Thymus (tissue), 11 donors: ENCODE results near the gene IGF2. TPM values are rescaled to one million over a fixed set of nuclear protein-coding genes. Genes with fewer than 3 reads are reported as not detected.

Source experiments
- DNase-seq, 9 donors: peaks; one replicate each; pipeline ENCODE4 v3.0.0-alpha.2; 2013; ENCODE audit warnings: low spot score in 9 of 9, low read depth in 6 of 9, missing footprints in 1 of 9
- H3K27ac ChIP-seq, 2 donors: one replicate each; pipeline ENCODE4 v1.5.1; 2013; ENCODE audit warnings: control low read depth in 1 of 2, low read depth in 1 of 2, low read length in 1 of 2, mild to moderate bottlenecking in 1 of 2, moderate library complexity in 1 of 2
- H3K27me3 ChIP-seq, 2 donors: one replicate each; pipeline ENCODE4 v1.5.1; 2013; ENCODE audit warnings: low read length in 1 of 2; ENCODE audit not compliant: control insufficient read depth in 2 of 2, insufficient read depth in 1 of 2
- H3K36me3 ChIP-seq, 2 donors: one replicate each; pipeline ENCODE4 v1.5.1; 2013; ENCODE audit warnings: low read length in 1 of 2, mild to moderate bottlenecking in 1 of 2, moderate library complexity in 1 of 2; ENCODE audit not compliant: control insufficient read depth in 2 of 2, insufficient read depth in 2 of 2
- H3K4me1 ChIP-seq, 2 donors: one replicate each; pipeline ENCODE4 v1.5.1; 2013; ENCODE audit warnings: low read length in 2 of 2; ENCODE audit not compliant: control insufficient read depth in 2 of 2, insufficient read depth in 2 of 2
- H3K4me3 ChIP-seq, 2 donors: one replicate each; pipeline ENCODE4 v1.5.1; 2013; ENCODE audit warnings: low read length in 2 of 2, control low read depth in 1 of 2, mild to moderate bottlenecking in 1 of 2
- H3K9me3 ChIP-seq, 2 donors: one replicate each; pipeline ENCODE4 v1.5.1; 2013; ENCODE audit warnings: low read length in 1 of 2, mild to moderate bottlenecking in 1 of 2; ENCODE audit not compliant: control insufficient read depth in 2 of 2, insufficient read depth in 1 of 2
- WGBS: extraction: QIAGEN DNeasy Blood & Tissue Kit; methylation state at CpG from one replicate; pipeline ENCODE4 v1.1.7; 2013; 5-methylcytosine and 5-hydroxymethylcytosine counted together
- polyA plus RNA-seq: library from polyadenylated mRNA; stranded (reverse); fragments of 200-250 nt; gene quantifications from one replicate; pipeline ENCODE4 v1.2.3, GENCODE V29; 2013
- total RNA-seq: library from RNA; stranded (reverse); fragments of 120-200 nt; gene quantifications from one replicate; pipeline ENCODE4 v1.2.4, GENCODE V29; 2013
- donor health status: healthy.

Gene IGF2
- total and polyA plus RNA-seq, 2 donors: 7.2 to 38.2 TPM

- Histone ChIP-seq H3K4me3 (no peak overlapping the region), H3K27ac (no peak overlapping the region), H3K4me1 (no peaks in the 10 kb centered on the region), H3K36me3 (no peaks in the 10 kb centered on the region), H3K9me3 (no peaks in the 10 kb centered on the region), H3K27me3 (peaks cover 0 to 21% of the 10 kb centered on the region in 2 donors)
- WGBS: 98% methylated on average over 7 of the region's 7 CpGs
- no peak for DNase-seq
Measured at GRCh38 chr11:2123628-2123960, 15.6 kb downstream of the IGF2 start.

DNA sequence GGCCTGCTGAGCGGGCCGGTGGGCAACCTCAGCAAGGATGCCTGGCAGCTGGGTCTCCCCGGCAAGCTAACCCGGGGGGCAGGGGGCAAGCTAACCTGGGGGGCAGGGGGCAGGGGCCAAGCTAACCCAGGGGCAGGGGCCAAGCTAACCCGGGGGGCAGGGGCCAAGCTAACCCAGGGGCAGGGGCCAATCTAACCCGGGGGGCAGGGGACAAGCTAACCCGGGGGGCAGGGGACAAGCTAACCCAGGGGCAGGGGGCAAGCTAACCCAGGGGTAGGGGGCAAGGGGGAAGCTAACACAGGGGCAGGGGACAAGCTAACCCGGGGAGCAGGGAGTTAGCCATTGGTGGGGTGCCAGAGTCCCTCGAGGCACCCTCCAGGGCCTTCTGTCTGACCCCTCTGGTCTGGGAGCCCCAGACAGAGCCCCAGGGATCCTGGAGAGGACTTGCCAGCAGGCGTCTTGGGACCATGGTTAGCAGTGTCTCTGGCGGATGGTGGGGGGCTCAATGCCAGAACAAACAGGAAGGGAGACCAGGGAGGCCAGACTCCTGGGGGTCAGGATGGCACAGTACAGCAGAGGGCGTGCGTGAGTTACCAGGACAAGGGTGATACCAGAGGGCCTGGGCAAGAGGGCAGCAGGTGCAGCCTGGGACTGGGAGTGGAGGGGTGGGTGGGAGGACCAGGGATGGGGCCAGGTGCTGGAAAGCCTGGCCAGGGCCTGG, 16.1 kb downstream of the IGF2 start:
- no peaks in the 10 kb centered on the region for H3K36me3 ChIP-seq
- no peak for DNase-seq
- no peak overlapping the region for H3K27ac ChIP-seq
- WGBS: 93% methylated on average over 13 of the region's 13 CpGs
- H3K9me3 ChIP-seq: no peaks in the 10 kb centered on the region
- no peak overlapping the region for H3K4me3 ChIP-seq
- H3K4me1 ChIP-seq: no peaks in the 10 kb centered on the region
- peaks cover 0 to 21% of the 10 kb centered on the region in 2 donors for H3K27me3 ChIP-seq

- DNase-seq: no peak
- peaks cover 0 to 21% of the 10 kb centered on the region in 2 donors for H3K27me3 ChIP-seq
- 79% methylated on average over 19 of the region's 19 CpGs for WGBS
- H3K4me3 ChIP-seq: no peak overlapping the region
- H3K36me3 ChIP-seq: no peaks in the 10 kb centered on the region
- H3K27ac ChIP-seq: no peak overlapping the region
- H3K4me1 ChIP-seq: no peaks in the 10 kb centered on the region
- no peaks in the 10 kb centered on the region for H3K9me3 ChIP-seq
Measured at GRCh38 chr11:2122222-2122906, 16.8 kb downstream of the IGF2 start.

GRCh38 chr11:2121227-2122130, 17.7 kb downstream of the IGF2 start:
- 92% methylated on average over 21 of the region's 21 CpGs for WGBS
- no peak for DNase-seq

DNA sequence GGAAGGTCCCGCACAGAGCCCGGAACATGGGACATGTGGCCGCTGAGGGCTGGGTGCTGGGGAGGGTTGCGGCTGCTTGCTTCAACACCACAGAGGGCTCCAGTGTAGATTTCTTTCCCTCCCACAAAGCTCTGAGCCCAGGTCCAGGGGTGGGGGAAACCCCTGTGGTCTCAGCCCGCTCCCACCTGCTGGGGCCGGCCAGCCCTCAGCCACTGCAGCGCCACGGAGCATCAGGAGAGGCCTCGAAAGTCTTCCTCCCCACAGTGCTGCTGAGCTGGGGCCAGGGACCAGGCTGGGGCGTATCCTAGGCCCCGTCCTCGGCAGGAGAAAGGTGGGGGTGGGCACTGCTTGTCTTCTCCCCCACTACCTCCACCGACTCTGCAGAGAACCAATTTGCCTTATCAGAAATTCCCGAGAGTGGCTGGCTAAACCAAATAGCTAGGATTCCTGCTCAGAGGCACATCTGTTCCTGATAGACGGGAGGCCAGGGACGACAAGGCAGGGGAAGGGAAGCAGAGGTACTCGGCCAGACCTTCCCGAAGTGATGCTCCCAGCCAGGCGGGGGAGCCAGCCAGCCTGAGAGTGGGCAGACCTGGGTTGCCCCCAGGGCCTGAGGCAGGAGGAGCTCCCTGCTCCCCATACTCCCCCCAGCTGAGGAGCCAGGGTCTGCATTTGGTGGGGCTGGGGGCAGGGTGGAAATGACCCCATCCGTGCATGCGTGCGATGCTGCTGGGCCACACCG, 18.7 kb downstream of the IGF2 start:
- Histone ChIP-seq H3K9me3 (peaks cover 0 to 4% of the 10 kb centered on the region in 2 donors), H3K27ac (no peak overlapping the region), H3K4me1 (no peaks in the 10 kb centered on the region), H3K4me3 (no peak overlapping the region), H3K36me3 (no peaks in the 10 kb centered on the region), H3K27me3 (peaks cover 0 to 21% of the 10 kb centered on the region in 2 donors)
- DNase-seq: no peak
- 90% methylated on average over 23 of the region's 23 CpGs for WGBS

More at GRCh38 chr11:2121227-2122130, 17.7 kb downstream of the IGF2 start:
- H3K4me1 ChIP-seq: no peaks in the 10 kb centered on the region
- peaks cover 0 to 21% of the 10 kb centered on the region in 2 donors for H3K27me3 ChIP-seq
- no peak overlapping the region for H3K4me3 ChIP-seq
- no peaks in the 10 kb centered on the region for H3K36me3 ChIP-seq
- H3K9me3 ChIP-seq: peaks cover 0 to 2% of the 10 kb centered on the region in 2 donors
- H3K27ac ChIP-seq: no peak overlapping the region

GRCh38 chr11:2118677-2119076, 20.5 kb downstream of the IGF2 start:
- H3K27me3 ChIP-seq: peaks cover 0 to 21% of the 10 kb centered on the region in 2 donors
- WGBS: 93% methylated on average over 4 of the region's 4 CpGs
- H3K36me3 ChIP-seq: no peaks in the 10 kb centered on the region
- peaks cover 0 to 4% of the 10 kb centered on the region in 2 donors for H3K9me3 ChIP-seq
- H3K27ac ChIP-seq: no peak overlapping the region
- H3K4me1 ChIP-seq: no peaks in the 10 kb centered on the region
- DNase-seq: no peak
- H3K4me3 ChIP-seq: no peak overlapping the region

DNA sequence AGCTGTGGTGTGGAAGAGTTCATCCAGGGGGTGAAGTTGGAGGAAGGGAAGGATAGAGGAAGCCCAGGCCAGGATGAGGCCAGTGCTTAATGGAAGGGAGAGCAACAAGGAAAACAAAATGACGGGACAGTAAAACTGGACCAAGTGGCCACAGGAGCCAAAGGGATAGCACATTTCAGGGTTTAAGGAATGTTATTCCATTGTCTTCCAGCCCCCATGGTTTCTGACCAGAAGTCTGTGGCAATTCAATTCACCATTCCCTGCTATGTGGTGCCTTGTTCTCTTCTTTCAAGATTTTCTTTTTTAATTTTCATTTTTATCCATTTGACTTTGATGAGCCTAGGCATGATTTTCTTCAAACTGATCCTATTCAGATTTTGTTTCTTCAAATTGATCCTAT, 22.5 kb downstream of the IGF2 start:
- H3K4me1 ChIP-seq: no peaks in the 10 kb centered on the region
- H3K27me3 ChIP-seq: peaks cover 0 to 14% of the 10 kb centered on the region in 2 donors
- H3K9me3 ChIP-seq: peaks cover 0 to 4% of the 10 kb centered on the region in 2 donors
- H3K36me3 ChIP-seq: no peaks in the 10 kb centered on the region
- WGBS: 88% methylated on average over 1 of the region's 1 CpG
- no peak overlapping the region for H3K4me3 ChIP-seq
- no peak for DNase-seq
- no peak overlapping the region for H3K27ac ChIP-seq

DNA sequence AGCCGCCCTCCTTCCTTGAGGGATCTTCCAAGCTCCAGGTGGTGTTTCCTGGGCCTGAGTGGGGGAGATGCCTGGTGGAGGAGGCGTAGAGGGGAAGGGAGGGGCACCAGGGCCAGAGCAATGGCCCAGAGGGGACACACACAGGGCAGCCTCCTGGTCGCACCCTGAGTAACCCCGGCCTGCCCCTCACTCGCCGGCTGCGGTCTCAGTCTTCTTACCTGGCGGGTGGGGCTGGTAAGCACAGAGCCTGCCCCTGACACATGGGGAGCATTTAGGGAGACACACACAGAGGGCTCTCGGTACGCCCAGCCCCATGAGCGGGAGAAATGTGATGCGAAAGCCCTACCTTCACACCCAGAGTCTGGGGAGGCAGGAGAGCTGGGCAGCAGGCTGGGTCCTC, 23.9 kb downstream of the IGF2 start:
- Histone ChIP-seq H3K27ac (no peak overlapping the region), H3K4me3 (no peak overlapping the region), H3K9me3 (peaks cover 0 to 4% of the 10 kb centered on the region in 2 donors), H3K36me3 (no peaks in the 10 kb centered on the region), H3K27me3 (peaks cover 0 to 3% of the 10 kb centered on the region in 2 donors), H3K4me1 (no peaks in the 10 kb centered on the region)
- no peak for DNase-seq
- 97% methylated on average over 12 of the region's 12 CpGs for WGBS
